GM23248 (cell line): ENCODE data around the gene C10orf71.

Experiments used
- EZH2 ChIP-seq: fragments of 200-600 bp; sonication (generic); IDR thresholded peaks from 2 replicates; pipeline ENCODE4 v1.6.1; 2018; ENCODE audit warnings: antibody characterized with exemption, mild to moderate bottlenecking; ENCODE audit not compliant: insufficient read depth, poor library complexity, severe bottlenecking
- EZH2phosphoT487 ChIP-seq: fragments of 200-600 bp; sonication (generic); IDR thresholded peaks from 2 replicates; pipeline ENCODE4 v1.6.1; 2018; ENCODE audit warnings: antibody characterized with exemption, moderate library complexity, mild to moderate bottlenecking, low read depth; ENCODE audit not compliant: insufficient read depth

DNA sequence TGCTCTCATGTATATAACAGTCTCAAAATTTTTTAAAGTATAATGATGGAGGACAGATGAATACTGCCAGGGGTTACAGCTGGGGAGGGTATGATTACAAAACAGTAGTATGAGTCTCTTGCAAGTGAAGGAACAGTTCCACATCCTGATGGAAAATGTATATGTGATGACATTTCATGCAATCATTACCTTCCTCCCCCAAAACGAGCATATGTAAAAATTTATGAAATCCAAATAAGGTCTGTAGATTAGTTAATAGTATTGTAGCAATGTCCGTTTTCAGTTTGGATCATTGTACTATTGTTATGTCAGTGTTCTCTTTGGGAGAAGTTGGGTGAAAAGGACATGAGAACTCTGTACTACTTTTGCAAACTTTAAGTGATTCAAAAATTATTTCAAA, 58.9 kb downstream of the C10orf71 start:
- TF ChIP-seq EZH2 (no peak), EZH2phosphoT487 (no peak)
